NAMALWA (cell line): ENCODE measurements around the gene ASB2.

Experiments
- DNase-seq: peaks from one replicate; pipeline ENCODE4 v3.0.0-alpha.2; 2015; ENCODE audit warnings: low spot score

ASB2 gene

DNA sequence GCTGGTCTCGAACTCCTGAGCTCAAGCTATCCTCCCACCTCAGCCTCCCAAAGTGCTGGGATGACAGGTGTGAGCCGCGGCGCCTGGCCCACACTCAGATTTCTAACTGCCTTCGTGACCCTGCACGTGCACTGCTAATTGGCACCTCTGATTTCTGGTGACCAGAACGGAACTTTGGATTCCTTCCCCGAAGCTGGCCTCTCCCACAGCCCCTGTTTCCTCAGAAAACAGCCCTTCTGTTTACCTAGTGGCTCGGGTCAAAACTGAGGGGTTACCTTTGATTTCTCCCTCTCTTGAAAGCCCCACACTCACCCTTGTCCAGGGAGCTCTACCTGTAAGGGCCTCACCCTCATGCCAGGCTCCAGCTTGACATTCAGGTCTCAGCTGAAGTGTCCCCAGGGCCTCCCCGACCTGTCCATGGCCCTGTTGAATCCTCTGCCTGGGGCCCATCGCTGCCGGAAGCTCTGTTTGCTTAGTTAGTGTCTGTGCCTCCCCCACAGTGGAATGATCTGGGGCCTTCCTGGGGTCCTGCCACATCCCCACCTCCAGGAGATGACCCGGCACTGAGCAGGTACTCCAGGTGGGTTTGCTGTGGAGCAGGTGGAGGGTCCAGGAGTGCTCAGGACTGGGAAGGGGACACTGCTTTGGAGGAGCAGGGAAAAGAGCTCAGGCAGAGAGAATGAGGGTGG, 73.6 kb downstream of the ASB2 start:
- no peak for DNase-seq

DNA sequence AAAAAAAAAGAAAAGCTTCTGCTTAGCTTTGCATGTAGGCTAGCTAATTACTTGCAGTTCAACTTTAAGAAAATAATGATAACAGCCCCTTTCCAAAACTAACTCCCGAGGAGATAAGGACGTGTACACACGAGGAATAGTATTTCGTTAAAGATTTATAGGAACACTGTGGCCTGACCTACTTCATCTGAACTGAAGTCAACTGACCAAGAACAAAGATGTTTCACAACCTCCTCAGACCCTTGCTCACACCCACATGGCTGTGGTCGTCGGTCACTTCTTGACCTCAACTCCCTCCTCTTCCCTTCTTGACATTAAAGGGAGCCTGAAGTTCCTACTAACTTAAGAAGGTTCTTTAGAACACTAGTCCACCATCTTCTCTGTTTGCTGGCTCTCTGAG, 74.6 kb downstream of the ASB2 start:
- no peak for DNase-seq

- no peak for DNase-seq
These were observed 77.6 kb downstream of the ASB2 start for GRCh38 chr14:93898731-93899130.

GRCh38 chr14:93898081-93898611, 78.2 kb downstream of the ASB2 start:
- DNase-seq: no peak

- no peak for DNase-seq
These were observed 78.9 kb downstream of the ASB2 start for GRCh38 chr14:93897476-93897845.

DNA sequence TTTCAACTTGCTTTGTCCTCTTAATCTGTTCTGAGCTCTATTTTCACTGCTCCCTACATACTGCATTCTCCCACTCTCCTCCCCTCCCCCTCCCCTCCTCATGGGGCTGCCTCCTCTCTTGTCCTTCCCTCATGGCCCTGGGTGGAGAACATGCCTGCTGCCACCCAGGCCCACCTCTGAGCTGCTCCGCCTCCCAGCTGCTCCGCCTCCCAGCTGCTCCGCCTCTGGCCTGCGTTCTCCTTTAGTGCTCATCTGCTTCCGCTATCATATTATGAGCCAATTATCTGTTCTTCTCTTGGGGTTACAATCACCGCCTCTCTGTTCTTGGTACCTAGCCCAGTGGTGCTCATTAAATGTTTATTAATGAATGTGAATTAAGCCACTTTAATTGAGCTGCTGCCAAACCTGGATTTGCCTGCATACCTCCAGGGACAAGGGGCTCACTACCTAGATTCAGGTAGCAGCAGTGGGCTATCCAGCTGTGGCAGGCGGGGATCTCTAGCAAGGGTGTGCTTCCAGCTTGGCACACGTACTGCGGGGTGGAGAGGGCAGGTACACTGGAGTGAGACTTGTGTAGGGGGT, 81.3 kb downstream of the ASB2 start:
- no peak for DNase-seq

DNA sequence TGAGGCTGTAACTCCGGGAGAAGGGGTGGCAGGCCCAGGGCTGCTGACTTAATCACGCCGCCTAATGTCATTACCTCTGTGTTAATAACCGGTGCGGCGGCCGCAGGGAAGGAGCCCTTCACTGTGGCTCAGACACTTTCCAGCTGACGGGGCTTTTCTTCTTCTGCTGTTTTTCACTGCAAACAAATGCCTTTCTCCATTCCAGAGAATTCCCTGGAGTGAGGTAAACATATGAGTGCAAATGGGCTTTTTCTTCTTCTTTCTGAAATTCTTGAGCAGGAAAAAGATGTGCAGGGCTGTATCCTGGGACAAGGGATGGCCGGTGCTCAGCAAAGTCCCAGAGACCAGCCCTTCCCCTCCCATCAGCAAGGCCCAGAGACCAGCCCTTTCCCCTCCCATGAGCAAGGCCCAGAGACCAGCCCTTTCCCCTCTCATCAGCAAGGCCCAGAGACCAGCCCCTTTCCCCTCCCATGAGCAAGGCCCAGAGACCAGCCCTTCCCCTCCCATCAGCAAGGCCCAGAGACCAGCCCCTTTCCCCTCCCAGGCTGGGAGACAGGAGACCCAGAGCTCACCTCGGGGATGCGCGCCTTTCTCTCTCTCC, 82.6 kb downstream of the ASB2 start:
- no peak for DNase-seq

- DNase-seq: peak; percentile 70
These were observed 83.3 kb downstream of the ASB2 start for GRCh38 chr14:93892923-93893558.

- DNase-seq: no peak
These were observed 83.9 kb downstream of the ASB2 start for GRCh38 chr14:93892505-93892839.

- DNase-seq: no peak
These were observed 84.4 kb downstream of the ASB2 start for GRCh38 chr14:93891756-93892504.

DNA sequence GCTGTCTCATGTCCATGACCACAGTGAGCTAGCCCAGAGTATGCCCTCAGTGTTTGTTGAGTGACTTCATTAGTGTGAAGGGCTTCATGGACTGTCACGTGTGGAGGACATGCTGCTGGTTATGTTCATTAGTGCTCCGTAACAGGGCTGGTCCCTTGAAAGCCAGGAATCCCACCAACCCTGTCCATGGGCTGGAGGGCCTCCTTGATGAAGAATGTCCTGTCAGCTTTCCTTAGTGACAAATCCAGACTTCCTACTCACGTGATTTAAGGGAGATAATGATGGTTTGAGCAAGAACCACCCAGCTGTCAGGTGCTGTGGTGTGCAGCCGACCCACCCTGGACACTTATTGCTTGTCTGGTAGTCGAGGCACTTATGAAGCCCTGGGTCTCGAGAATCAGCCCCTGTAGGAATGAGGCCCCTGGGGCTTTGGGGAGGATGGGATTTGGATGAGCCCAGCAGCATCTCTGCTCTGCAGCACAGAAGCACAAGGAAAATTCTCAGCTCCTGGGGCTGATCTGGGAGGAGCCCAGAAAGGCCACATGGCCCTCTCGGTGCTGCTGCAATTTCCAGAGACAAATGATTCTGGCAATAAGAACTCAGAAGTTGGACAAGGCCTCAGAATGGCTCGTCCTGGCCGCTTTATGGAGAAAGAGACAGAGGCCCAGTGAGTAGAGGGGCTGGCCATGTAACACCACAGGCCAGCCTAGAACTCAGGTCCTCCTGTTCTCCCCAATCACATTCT, 86.5 kb downstream of the ASB2 start:
- no peak for DNase-seq

DNA sequence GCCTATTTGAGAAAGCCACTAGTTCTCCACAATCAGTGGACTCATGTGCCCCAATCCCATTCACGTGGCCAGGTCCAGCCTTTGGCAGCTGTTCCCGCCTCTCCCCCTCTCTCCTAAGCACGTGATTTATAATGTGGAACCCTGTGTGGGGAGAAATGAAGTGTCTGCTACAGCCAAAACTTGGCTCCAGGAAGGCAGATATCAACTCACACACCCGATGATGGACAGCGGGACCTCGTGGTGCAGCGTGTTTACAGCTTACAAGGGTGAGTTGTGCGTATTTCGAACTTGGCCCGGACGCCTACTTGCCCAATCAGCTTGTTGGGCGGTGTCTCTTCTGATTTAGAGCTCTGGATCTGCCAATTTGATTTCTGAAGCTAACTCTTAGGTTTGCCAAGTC, 87.4 kb downstream of the ASB2 start:
- DNase-seq: no peak

DNA sequence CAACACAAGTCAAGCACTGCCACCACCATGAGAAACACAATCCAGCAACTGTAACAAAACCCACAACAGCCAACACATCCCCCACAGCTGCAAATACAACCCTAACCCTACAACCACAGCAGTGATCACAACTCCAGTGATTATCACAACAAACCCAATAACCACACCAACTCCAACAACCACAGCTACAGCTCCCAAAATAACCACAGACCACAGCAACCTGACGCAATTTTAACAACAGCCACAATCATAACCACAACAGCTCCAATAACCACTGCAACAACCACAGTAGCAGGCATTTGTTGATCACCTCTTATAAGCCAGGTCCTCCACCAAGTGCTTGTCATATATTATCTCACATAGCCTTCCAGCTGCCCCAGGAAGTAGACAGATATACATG, 91.4 kb downstream of the ASB2 start:
- DNase-seq: no peak
